Stomach (tissue), 4 donors: ENCODE data around the gene ARID1B.

ENCODE experiments used
- POLR2AphosphoS5 ChIP-seq, 3 donors: sonication (generic); formaldehyde crosslinking; IDR thresholded peaks; one replicate each; pipeline ENCODE4 v1.6.1; 2016; ENCODE audit warnings: antibody characterized with exemption in 3 of 3
- TF ChIP-seq, protein P1 (sequence below), 7 experiments: fragments of 450-650 bp in 4 of 7; fragments of 200-600 bp in 3 of 7; sonication (generic) in 3 of 7; IDR thresholded peaks; one replicate each; pipeline ENCODE4 v1.5.1; 2016 to 2019; ENCODE audit warnings: antibody characterized with exemption in 7 of 7, control low read depth in 2 of 7, mild to moderate bottlenecking in 1 of 7

DNA sequence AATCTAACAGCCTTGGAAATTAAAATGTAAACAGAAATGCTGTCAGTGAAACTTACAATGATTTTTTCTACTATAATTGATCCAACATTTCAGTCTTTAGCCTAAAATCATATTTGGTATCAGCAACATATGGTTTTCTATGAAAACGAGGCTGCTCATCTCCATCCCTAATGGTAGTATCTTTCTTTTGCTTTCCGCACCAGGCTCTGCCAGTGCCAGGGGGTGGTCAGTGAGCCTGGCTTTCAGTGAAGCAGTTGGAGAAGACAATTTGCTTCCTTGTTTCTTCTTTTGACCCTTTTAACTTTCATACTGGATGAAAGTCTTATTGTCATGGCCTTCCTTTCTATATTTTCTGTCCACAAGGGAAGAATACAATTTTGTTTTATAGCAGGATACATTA, 258.4 kb downstream of the ARID1B start:
- TF ChIP-seq, protein P1, sequence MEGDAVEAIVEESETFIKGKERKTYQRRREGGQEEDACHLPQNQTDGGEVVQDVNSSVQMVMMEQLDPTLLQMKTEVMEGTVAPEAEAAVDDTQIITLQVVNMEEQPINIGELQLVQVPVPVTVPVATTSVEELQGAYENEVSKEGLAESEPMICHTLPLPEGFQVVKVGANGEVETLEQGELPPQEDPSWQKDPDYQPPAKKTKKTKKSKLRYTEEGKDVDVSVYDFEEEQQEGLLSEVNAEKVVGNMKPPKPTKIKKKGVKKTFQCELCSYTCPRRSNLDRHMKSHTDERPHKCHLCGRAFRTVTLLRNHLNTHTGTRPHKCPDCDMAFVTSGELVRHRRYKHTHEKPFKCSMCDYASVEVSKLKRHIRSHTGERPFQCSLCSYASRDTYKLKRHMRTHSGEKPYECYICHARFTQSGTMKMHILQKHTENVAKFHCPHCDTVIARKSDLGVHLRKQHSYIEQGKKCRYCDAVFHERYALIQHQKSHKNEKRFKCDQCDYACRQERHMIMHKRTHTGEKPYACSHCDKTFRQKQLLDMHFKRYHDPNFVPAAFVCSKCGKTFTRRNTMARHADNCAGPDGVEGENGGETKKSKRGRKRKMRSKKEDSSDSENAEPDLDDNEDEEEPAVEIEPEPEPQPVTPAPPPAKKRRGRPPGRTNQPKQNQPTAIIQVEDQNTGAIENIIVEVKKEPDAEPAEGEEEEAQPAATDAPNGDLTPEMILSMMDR (IDR thresholded peaks at IDR 0.05), result no peak
- TF ChIP-seq POLR2AphosphoS5 (IDR thresholded peaks at IDR 0.05), result no peak
